GM18907 (cell line): ENCODE data around the gene PRM1.
A peak's percentile ranks its signal among the peaks of the same experiment; 100 is the strongest.

Experiments
- ATAC-seq: cut with Tn5 transposase; IDR thresholded peaks from one replicate; pipeline ENCODE4 v1.9.1; 2021; ENCODE audit warnings: mild to moderate bottlenecking, moderate library complexity; ENCODE audit not compliant: unreplicated experiment

PRM1 gene

GRCh38 chr16:11314309-11314894, 33.3 kb upstream of the PRM1 start:
- ATAC-seq: no peak

GRCh38 chr16:11313493-11314308, 32.6 kb upstream of the PRM1 start:
- no peak for ATAC-seq

- no peak for ATAC-seq
Observed at GRCh38 chr16:11312718-11313492, 31.8 kb upstream of the PRM1 start.

GRCh38 chr16:11310997-11311561, 29.9 kb upstream of the PRM1 start:
- peak; percentile 41 for ATAC-seq

- no peak for ATAC-seq
Observed at GRCh38 chr16:11310634-11310977, 29.5 kb upstream of the PRM1 start.

GRCh38 chr16:11309895-11310633, 28.9 kb upstream of the PRM1 start:
- peak; percentile 48 for ATAC-seq

- ATAC-seq: no peak
Observed at GRCh38 chr16:11308493-11309283, 27.6 kb upstream of the PRM1 start.

GRCh38 chr16:11307639-11308492, 26.7 kb upstream of the PRM1 start:
- no peak for ATAC-seq

GRCh38 chr16:11306997-11307638, 26.0 kb upstream of the PRM1 start:
- ATAC-seq: no peak

GRCh38 chr16:11306381-11306780, 25.3 kb upstream of the PRM1 start:
- no peak for ATAC-seq

- no peak for ATAC-seq
Observed at GRCh38 chr16:11303405-11304138, 22.4 kb upstream of the PRM1 start.

GRCh38 chr16:11302977-11303376, 21.8 kb upstream of the PRM1 start:
- ATAC-seq: no peak

- ATAC-seq: no peak
Observed at GRCh38 chr16:11301645-11302501, 20.7 kb upstream of the PRM1 start.

- ATAC-seq: no peak
Observed at GRCh38 chr16:11300560-11300892, 19.4 kb upstream of the PRM1 start.

- ATAC-seq: no peak
Observed at GRCh38 chr16:11299865-11300559, 18.9 kb upstream of the PRM1 start.

GRCh38 chr16:11298950-11299547, 17.9 kb upstream of the PRM1 start:
- peak; percentile 40 for ATAC-seq
